ENCODE results near the gene EIF4EBP2. TPM values are rescaled to one million over a fixed set of nuclear protein-coding genes. Genes with fewer than 3 reads are reported as not detected.
A peak's percentile ranks its signal among the peaks of the same experiment; 100 is the strongest.

The EIF4EBP2 gene, protein sequence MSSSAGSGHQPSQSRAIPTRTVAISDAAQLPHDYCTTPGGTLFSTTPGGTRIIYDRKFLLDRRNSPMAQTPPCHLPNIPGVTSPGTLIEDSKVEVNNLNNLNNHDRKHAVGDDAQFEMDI
- total RNA-seq: 10 to 100 TPM; 21.0 to 80.8 (median 56.7) TPM
- long read RNA-seq, full-length matches to known transcripts: 10 of 30 reads
- long read RNA-seq, partial matches to known transcripts: 3 of 30 reads
- long read RNA-seq, other reads (novel, unspliced or antisense): 17 of 30 reads

DNA sequence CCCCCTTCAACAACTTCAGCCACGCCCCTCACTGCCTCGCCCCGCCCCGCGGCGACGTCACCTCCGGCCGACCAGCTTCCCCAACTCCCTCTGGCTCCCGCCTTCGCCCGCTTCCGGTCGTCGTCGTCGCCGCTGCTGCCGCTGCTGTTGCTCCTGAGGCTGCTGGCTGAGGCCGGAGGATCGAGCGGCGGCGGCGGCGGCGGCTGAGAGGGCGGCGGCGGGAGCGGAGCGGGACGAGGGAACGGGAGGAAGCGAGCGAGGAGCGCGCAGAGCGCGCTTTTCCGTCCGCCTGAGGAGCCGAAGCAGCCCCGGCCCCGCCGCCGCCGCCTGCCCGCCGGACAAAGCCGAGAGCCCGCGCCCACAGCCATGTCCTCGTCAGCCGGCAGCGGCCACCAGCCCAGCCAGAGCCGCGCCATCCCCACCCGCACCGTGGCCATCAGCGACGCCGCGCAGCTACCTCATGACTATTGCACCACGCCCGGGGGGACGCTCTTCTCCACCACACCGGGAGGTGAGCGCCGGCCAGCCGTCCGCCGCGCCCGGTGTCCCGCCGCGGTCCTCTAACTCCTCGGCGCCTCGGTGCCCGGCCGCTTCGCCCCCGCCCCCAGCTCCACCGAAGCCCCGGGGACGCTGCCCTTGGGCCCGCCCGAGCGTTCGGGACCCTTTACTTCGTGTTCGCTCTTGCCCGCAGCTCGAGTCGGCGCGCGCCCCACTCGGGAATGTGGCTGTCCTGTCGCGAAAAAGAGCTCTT lies at the start of gene EIF4EBP2:
Gene EIF4EBP2 (plus strand): TSS at position 110 of the 751 bp plus-strand sequence. CDS start 257 bp downstream, at position 367.
- peak; percentile 98 for TF ChIP-seq POLR2A (IDR thresholded peaks at IDR 0.05)
- TF ChIP-seq, protein P1, sequence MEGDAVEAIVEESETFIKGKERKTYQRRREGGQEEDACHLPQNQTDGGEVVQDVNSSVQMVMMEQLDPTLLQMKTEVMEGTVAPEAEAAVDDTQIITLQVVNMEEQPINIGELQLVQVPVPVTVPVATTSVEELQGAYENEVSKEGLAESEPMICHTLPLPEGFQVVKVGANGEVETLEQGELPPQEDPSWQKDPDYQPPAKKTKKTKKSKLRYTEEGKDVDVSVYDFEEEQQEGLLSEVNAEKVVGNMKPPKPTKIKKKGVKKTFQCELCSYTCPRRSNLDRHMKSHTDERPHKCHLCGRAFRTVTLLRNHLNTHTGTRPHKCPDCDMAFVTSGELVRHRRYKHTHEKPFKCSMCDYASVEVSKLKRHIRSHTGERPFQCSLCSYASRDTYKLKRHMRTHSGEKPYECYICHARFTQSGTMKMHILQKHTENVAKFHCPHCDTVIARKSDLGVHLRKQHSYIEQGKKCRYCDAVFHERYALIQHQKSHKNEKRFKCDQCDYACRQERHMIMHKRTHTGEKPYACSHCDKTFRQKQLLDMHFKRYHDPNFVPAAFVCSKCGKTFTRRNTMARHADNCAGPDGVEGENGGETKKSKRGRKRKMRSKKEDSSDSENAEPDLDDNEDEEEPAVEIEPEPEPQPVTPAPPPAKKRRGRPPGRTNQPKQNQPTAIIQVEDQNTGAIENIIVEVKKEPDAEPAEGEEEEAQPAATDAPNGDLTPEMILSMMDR (IDR thresholded peaks at IDR 0.05): no peak
- Histone ChIP-seq H3K27ac (peak within 1 kb of the TSS; percentile 94 to 99 (median 94)), H3K36me3 (no peaks in the 10 kb centered on the region), H3K4me3 (peak within 1 kb of the TSS; percentile 78 to 97 (median 87)), H3K4me1 (peaks cover 0 to 32% (median 6%) of the 10 kb centered on the region in 4 donors), H3K27me3 (no peaks in the 10 kb centered on the region), H3K9me3 (no peaks in the 10 kb centered on the region)
- intact Hi-C loops (cut with DNase I): no loop called here
- WGBS (ENCODE audit: insufficient coverage, low coverage, low lambda C conversion rate, missing lambda C conversion rate): under 1% methylated on average over 25 of the region's 103 CpGs
- ATAC-seq: peak; percentile 89 to 94 (median 91)
- DNase-seq: peak; percentile 98 to 99 (median 99)

DNA sequence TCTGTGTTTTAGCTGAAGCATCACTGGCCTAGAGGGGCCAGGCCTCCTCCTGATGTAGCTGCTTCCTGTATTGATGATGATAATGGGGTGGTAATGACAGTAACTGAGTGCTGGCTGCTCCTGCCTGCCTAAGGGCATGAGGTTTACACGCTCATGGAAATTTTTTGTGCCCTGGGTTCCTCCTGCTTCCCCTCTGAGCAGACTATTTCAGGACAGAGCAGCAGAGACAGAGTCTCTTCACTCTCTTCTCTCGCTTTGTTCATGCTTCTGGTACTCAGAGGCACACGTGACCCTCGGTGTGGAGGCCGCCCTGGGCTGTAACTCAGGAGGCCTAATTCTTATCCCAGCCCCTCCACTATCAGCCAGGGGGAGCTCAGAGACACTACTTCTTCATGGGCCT lies 49.4 kb upstream of the EIF4EBP2 start:
- Histone ChIP-seq H3K9me3 (no peaks in the 10 kb centered on the region), H3K4me3 (no peak overlapping the region), H3K27me3 (no peaks in the 10 kb centered on the region), H3K36me3 (no peaks in the 10 kb centered on the region), H3K4me1 (peaks cover 0 to 29% (median 8%) of the 10 kb centered on the region in 4 donors), H3K27ac (no peak overlapping the region)
- TF ChIP-seq POLR2A (IDR thresholded peaks at IDR 0.05): no peak
- TF ChIP-seq, protein P1 (IDR thresholded peaks at IDR 0.05): no peak
- ATAC-seq (no peak), DNase-seq (no peak)
- WGBS (ENCODE audit: insufficient coverage, low coverage, low lambda C conversion rate, missing lambda C conversion rate): 94% methylated on average over 4 of the region's 5 CpGs
- intact Hi-C loops (cut with DNase I): no loop called here

DNA sequence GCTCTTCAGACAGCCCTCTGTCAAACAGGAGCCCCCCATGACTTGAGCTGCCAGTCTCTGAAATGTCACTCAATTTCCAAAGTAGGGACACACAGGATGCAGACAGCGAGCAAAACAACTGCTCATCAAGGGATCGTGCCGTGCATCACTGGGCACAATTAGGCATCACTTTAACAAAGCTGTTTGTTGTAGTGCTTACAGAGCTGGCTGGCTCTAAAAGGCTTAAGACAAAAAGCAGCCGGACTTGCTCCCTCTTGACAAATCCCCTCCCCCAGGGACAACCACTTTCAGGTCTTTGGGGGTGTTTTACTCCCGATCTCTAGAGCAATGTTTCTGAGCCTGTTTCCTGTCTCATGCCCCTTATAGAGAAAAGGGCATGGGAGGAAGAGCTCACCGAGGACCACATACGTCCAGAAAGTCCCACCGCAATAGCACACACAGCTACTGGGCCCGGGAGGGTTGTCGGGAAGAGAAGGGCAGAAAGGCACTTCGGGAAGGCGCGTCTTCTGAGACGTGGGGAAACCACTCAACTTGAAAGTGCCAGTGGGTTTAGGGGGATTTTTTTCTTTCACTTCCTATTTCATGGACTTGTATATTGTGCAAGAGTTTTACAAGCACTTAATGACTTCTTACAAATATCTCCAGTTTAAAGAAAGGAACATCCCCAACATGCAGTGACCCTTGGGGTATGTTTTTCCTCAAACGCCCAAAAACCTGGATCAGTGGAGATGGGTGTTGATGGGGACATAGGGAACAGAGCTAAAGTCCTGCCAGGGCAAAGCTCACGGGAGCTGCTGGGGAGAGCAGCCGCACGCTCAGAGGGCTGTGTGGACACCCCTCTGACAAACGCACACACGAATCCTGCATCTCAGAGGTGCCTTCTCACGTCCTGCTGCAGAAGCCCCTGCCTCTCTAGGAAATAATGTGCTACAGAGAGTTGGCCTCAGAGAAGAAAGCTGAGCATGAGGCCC lies 48.6 kb upstream of the EIF4EBP2 start:
- WGBS (ENCODE audit: insufficient coverage, low coverage, low lambda C conversion rate, missing lambda C conversion rate): 52% methylated on average over 12 of the region's 21 CpGs
- H3K4me1 ChIP-seq: peaks cover 0 to 29% (median 8%) of the 10 kb centered on the region in 4 donors
- intact Hi-C loops (cut with DNase I): no loop called here
- DNase-seq: no peak
- no peak for ATAC-seq
- H3K36me3 ChIP-seq: no peaks in the 10 kb centered on the region
- H3K4me3 ChIP-seq: no peak overlapping the region
- TF ChIP-seq, protein P1 (IDR thresholded peaks at IDR 0.05): no peak
- TF ChIP-seq POLR2A (IDR thresholded peaks at IDR 0.05): no peak
- no peak overlapping the region for H3K27ac ChIP-seq
- no peaks in the 10 kb centered on the region for H3K27me3 ChIP-seq
- no peaks in the 10 kb centered on the region for H3K9me3 ChIP-seq

DNA sequence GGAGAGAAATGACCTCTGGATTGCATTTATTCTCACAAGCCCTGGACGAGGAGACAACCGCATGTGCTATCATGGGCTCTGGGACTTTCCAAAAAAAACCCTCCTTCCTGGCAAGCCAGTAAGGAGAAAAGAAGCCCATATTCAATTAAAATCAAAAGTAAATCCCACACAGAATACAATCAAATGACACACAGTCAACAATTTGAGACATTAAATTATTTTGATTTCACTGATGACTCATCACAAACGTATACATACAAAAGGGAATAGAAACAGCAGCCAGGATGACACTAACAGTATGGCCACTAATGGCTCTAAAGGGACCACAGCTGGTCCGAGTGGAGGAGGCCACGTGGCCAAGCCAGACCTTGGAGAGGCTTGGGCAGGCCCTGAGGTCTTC lies 46.4 kb upstream of the EIF4EBP2 start:
- TF ChIP-seq, protein P1 (IDR thresholded peaks at IDR 0.05): no peak
- TF ChIP-seq POLR2A (IDR thresholded peaks at IDR 0.05): no peak
- 40% methylated on average over 5 of the region's 5 CpGs for WGBS (ENCODE audit: insufficient coverage, low coverage, low lambda C conversion rate, missing lambda C conversion rate)
- Histone ChIP-seq H3K27ac (no peak overlapping the region), H3K4me3 (no peak overlapping the region), H3K9me3 (no peaks in the 10 kb centered on the region), H3K27me3 (no peaks in the 10 kb centered on the region), H3K36me3 (no peaks in the 10 kb centered on the region), H3K4me1 (peaks cover 0 to 19% (median 4%) of the 10 kb centered on the region in 4 donors)
- no peak for ATAC-seq
- intact Hi-C loops (cut with DNase I): no loop called here
- DNase-seq: no peak

All from right lobe of liver (tissue), 6 donors.